DMS79 treated with DMSO at 0.1 percent for 48 hours (cell line): Measurements from ENCODE around the gene IFITM1.
"Not testable (repeated sequence)": the region's sequence is repeated elsewhere in the genome, so short reads cannot be mapped to it uniquely, and the experiment has no call there.

Source experiments
- DNase-seq: peaks from one replicate; lab custom pipeline; 2025; lab: John Stamatoyannopoulos, UW

IFITM1 gene

DNA sequence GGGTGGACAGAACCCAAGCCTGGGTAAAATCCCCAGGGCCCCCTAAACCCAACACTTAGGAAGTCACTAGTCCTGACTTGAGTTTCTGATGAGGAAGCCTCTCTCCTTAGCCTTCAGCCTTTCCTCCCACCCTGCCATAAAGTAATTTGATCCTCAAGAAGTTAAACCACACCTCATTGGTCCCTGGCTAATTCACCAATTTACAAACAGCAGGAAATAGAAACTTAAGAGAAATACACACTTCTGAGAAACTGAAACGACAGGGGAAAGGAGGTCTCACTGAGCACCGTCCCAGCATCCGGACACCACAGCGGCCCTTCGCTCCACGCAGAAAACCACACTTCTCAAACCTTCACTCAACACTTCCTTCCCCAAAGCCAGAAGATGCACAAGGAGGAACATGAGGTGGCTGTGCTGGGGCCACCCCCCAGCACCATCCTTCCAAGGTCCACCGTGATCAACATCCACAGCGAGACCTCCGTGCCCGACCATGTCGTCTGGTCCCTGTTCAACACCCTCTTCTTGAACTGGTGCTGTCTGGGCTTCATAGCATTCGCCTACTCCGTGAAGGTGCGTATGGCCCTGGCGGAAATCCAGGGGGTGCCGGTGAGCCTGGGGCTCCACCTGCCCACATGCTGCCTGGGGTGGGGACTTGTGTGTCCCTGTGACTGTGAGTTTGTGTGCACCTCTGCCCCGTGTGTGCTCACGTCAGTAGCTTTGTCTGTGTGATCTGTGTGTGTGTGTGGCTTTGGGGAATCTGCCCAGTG, at the start of gene IFITM1:
Gene IFITM1 (plus strand): TSS at position 254 of the 767 bp plus-strand sequence. CDS start 131 bp downstream, at position 385.
- DNase-seq, result no peak

DNA sequence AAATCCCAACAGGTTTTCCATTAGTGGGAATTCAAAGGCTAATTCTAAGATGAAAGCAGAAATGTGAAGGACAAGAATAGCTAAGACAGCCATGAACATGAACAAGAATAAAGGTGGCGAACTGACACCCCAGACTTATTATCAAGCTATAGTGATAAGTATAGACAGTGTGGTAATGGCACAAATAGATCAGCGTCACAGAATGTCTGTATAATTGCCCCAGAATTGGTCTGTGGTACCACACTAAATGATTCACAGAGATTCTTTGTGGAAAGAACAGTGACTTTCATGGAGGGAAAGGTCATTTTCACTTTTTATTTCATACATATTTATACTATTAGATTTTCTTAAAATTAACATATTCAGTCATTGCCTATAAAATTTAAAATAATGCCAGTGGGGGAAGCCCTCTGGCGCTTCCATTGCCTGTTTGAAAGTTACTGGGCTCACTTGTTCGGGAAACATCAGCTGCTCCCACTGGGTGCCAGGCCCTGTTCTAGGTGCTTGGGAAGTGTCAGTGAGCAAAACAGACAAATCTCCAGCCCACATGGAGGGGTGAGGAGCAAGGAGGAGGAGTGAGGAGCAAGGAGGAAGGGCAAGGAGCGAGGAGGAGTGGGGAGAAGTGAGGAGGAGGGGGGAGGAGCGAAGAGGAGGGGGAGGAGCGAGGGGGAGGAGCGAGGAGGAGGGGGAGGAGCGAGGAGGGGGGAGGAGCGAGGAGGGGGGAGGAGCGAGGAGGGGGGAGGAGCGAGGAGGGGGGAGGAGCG, 47.0 kb upstream of the IFITM1 start:
- DNase-seq, result no peak

DNA sequence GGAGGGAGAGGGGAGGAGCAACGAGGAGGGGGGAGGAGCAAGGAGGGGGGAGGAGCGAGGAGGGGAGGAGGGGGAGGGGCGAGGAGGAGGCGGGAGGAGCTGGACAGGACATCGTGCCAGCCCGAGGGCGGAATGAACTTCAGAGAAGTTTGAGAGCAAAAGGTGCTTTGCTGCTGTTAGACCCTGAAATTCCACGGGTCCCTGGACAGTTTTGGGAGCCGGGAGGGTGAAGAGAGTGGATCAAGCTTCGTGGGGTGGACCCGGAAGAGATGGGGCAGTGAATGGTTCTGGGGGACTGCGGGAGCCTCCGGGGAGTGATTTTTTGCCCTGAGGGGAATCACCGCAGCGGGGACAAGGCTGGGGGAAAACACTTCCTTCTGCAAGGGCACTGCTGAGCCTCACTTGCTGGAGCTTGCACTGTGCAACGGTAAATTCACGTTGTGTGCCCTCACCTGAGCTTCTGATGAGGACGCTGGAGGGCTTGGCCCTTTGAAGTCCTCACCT, 46.3 kb upstream of the IFITM1 start:
- no peak for DNase-seq

DNA sequence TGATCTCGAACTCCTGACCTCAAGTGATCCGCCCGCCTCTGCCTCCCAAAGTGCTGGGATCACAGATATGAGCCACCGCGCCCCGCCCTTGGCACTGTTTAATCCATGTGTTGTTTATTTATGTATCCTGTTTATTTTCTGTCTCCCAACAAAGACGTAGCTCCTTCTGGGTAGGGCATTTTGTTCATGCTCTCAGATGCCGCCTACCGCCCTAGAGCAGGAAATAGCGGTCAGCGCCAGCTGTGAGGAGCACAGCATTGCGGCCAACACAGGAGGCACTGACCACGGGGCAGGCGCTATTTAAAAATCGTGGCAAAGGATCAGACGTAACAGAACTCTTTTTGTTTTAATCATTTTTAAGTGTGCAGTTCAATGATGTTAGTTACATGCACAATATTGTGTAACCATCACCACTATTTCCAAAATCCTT, 45.1 kb upstream of the IFITM1 start:
- DNase-seq, result not testable (repeated sequence)

DNA sequence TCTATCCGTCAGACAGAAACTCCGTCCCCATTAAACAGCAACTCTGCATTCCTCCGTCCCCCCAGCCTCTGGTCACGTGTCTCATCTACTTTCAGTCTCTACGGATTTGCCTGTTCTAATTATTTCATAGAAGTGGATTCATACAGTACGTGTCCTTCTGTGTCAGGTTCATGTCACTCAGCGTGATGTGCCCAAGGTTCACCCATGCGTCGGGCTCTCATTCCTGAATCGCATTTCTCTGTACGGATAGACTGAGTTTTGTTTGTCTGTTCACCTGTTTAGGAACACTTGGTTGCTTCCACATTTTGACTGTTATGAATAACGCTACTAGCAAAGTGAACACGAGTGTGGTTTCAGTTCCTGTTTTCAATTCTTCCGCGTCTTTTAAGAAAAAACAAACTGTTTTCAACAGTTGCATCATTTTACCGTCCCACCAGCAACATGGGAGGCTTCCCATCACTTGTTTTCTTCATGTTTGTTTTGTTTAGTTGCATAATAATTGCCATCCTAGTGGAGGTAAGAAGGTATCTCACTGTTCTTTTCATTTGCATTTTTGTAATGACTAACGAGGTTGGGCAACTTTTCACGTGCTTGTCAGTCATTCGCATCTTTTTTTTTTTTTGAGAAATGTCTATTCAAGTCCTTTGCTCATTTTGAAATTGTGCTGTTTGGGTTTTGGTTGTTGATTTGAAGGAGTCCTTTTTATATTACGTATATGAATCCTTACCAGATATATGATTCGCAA, 44.5 kb upstream of the IFITM1 start:
- no peak for DNase-seq

DNA sequence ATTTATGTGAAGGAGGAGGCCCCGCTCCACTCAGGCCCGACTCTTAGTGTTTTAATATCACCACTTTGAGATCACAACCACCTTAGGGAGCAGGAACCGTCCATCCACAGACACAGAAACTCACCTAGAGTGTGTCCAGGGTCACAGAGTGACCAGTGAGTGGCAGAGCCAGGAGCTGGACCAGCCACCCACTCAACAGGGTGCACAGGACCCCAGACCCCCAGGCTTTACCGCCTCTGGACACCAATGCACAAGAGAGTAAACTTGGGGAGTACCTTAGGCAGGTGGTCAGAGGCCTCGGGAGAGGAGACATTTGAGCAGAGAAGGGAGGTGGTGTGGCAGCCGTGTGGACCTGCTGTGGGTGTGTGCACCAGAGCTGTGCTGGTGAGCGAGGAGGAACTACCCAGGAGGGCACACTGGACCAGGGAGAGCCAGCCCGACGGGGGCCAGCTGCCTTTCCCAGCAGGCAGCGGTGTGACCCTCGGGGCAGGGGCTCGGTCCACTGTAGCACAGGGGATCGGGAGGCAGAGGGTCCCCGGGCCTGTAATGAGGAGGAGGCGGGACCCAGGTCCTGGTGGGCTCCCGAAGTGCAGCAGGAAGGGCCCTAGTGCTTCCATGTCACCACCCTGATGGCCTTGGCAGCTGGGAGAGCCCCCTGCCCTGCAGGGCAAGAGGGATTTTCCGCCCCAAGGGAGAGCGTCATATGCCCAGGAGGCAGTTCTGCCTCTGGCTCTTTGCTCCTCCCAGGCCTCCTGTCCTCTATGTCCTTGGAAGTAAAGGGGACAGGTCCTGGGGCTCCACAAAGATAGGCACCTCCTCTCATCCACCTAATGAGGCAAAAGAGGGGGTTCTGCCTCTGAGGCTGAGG, 43.2 kb upstream of the IFITM1 start:
- DNase-seq, result no peak

DNA sequence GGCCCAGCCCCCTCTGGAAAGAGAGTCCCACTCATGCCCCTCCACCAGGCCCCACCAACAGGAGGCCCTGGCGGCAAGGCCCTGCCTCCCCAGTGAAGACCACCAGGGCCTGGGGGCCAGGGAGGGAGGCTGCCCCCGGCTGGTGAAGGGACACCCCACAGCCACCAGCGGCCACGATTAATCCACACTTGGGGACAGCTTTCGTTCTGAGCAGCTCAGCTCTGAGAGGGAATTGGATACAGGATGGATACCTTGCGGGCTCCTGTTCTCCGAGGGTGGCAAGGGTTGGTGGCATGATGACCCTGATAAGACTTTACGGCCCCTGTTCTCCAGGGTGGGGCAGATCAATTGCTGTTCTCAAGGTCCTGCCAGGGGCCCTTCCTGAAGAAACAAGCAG, 42.5 kb upstream of the IFITM1 start:
- no peak for DNase-seq

DNA sequence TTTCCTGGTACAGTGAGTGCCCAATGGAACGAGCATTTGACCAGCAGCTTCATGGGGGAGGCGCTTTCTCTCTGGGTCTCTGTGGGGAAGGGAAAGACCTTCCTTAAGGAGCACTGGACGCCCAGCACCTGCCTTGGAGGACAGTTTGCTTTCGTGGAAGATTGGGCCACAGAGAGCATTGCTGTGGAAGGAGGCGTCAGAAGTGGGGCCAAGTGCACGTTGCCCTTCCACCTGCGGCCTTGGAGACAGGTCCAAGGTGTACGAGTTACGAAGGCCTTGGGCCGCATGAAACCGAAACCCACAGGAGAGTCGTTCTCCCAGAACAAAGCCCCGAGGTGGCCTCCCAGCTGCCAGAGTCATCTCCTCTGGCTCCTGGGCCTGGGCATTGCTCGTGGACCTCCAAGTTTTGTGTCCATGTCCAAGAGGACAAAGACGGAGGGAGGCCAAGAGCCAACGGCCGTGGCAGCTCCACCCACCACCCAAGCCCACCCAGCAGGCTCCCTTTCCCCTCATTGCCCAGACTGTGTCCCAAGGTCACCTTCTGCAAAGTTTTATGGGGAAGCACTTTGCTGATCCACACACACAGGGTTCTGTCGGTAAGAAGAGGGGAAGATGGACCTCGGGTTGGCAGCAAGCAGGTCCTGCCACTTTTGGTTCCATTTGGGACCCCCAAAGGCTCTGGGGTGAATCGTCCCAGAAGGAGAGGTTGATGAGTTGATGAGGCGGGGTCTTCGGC, 41.5 kb upstream of the IFITM1 start:
- no peak for DNase-seq

DNA sequence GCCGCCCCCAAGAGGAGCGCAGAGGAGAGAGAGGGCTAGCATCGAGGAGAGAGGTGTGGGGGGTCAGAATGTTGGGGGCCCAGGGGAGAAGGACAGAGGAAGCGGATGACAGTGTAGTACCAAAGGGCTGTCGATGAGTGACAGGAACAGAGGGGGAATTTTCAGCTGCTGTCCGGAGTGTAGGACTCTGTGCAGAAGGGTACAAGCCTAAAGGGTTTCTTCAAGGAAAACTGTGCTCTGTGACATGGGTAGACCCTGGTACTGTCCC, 41.0 kb upstream of the IFITM1 start:
- DNase-seq, result no peak

DNA sequence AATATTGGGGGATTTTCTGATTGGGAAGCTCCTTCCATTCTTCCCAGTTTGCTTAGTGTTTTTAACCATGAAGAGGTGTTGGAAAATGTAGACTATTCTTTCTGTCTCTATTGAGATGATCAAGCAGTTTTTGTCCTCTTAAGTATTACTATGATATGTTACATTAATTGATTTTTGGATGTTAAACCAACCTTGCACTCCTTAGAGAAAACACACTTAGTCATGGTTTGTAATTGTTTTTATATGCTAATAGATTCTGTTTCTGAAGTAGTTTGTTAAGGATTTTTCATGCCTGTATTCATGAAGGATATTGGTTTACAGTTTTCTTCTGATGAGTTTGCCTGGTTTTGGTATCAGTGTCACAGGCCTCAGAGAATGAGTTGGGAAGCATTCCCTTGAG, 37.6 kb upstream of the IFITM1 start:
- no peak for DNase-seq

DNA sequence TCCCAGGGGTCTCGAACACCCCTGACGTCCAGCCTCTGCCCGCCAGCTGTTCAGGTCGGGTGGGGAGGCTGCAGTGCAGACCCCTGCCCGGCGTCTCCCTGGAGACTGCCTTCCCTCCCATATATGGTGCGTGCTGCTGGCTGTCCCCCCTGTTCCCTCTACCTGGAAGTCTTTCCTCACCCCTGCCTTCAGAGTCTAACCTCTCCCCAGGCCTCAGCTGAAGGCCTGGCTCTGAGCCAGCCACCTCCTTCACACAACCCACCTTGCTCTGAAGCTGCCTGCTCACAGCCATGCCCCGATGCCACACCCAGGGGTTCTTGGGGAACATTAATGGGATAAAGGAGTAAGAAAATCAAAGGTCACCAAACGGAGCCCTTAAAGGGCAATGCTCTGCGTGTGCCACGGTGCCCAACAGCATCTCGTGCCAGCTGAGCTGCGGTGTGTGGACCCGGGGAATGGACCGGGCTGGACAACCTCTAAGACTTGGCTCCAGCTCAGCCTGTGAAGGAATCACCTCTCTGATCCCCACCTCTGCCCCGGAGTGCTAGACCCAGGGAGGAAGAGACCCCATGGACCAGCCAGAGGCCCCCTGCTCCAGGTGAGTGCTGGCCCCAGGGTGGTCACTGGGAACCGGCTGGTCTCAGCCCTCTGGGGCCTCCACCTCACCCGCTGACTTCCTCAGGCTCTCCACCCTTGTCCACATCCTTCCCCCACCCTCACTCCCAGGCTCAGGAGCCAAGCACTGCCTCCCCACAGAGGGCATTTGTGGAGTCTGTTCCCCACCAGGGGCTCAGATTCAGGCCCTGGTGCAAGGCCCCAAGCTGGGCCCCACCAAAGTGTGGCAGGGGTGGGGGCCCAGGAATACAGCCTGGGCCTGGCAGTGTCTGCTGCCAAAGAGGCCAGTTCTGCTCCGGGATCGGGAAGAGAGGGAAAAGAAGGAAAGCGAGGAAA, 35.6 kb upstream of the IFITM1 start, which contains the start of gene NLRP6:
Gene NLRP6 (plus strand): TSS at position 407 of the 951 bp plus-strand sequence. CDS start 163 bp downstream, at position 570.
- DNase-seq, result no peak

DNA sequence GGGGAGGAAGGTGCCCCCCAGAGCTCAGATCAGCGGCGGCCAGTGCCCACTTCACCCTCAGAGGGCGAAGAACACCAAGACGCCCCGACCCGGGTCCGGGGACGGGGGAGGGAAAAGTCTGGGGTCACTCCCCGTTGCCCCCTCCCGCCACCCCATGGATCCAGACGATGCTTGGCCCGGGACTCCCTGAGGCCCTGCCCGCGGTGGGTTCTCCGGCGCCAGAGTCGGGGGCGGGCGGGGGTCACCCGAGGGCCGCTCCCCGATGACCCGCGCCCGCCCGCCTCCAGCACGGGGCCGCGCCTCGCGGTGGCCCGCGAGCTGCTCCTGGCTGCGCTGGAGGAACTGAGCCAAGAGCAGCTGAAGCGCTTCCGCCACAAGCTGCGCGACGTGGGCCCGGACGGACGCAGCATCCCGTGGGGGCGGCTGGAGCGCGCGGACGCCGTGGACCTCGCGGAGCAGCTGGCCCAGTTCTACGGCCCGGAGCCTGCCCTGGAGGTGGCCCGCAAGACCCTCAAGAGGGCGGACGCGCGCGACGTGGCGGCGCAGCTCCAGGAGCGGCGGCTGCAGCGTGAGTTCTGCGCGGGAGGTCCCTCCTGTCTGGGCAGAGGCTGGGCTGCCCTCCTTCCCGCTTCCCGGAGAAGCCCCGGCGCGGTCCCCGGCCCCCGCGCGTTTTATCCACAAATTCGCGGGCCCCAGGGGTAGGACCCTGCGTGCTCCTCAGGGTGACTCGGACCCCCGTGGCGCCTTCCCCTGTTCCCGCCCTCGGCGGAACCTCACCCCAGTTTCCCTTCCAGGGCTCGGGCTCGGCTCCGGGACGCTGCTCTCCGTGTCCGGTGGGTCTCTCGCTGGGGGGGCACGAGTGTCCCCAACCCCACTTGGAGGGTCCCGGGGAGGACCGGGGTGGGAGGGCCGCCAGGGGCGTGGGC, 34.5 kb upstream of the IFITM1 start:
- no peak for DNase-seq

DNA sequence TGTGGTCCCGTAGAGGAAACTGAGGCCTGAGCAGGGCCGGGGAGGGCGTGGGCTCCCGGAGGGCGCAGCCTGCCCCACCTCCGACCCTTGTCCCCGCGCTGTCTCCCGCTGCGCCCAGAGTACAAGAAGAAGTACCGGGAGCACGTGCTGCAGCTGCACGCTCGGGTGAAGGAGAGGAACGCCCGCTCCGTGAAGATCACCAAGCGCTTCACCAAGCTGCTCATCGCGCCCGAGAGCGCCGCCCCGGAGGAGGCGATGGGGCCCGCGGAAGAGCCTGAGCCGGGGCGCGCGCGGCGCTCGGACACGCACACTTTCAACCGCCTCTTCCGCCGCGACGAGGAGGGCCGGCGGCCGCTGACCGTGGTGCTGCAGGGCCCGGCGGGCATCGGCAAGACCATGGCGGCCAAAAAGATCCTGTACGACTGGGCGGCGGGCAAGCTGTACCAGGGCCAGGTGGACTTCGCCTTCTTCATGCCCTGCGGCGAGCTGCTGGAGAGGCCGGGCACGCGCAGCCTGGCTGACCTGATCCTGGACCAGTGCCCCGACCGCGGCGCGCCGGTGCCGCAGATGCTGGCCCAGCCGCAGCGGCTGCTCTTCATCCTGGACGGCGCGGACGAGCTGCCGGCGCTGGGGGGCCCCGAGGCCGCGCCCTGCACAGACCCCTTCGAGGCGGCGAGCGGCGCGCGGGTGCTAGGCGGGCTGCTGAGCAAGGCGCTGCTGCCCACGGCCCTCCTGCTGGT, 33.7 kb upstream of the IFITM1 start:
- DNase-seq, result peak; percentile 5

DNA sequence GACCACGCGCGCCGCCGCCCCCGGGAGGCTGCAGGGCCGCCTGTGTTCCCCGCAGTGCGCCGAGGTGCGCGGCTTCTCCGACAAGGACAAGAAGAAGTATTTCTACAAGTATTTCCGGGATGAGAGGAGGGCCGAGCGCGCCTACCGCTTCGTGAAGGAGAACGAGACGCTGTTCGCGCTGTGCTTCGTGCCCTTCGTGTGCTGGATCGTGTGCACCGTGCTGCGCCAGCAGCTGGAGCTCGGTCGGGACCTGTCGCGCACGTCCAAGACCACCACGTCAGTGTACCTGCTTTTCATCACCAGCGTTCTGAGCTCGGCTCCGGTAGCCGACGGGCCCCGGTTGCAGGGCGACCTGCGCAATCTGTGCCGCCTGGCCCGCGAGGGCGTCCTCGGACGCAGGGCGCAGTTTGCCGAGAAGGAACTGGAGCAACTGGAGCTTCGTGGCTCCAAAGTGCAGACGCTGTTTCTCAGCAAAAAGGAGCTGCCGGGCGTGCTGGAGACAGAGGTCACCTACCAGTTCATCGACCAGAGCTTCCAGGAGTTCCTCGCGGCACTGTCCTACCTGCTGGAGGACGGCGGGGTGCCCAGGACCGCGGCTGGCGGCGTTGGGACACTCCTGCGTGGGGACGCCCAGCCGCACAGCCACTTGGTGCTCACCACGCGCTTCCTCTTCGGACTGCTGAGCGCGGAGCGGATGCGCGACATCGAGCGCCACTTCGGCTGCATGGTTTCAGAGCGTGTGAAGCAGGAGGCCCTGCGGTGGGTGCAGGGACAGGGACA, 32.9 kb upstream of the IFITM1 start:
- DNase-seq, result no peak

DNA sequence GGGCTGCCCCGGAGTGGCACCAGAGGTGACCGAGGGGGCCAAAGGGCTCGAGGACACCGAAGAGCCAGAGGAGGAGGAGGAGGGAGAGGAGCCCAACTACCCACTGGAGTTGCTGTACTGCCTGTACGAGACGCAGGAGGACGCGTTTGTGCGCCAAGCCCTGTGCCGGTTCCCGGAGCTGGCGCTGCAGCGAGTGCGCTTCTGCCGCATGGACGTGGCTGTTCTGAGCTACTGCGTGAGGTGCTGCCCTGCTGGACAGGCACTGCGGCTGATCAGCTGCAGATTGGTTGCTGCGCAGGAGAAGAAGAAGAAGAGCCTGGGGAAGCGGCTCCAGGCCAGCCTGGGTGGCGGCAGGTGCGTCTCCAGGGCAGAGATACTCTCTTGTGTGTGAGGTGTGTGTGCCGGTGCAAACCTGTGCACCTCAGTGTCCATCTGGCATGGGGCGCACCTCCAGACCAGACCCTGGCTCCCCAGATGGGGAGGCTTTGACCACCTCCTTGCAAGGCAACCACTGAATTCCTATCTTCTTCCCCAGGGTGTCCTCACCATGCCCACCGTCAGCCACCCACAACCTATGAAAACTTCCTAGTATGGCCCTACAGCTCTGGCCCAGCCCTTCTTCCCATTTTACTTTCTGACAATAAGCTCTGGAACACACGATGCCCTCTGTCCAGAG, 32.2 kb upstream of the IFITM1 start:
- no peak for DNase-seq

DNA sequence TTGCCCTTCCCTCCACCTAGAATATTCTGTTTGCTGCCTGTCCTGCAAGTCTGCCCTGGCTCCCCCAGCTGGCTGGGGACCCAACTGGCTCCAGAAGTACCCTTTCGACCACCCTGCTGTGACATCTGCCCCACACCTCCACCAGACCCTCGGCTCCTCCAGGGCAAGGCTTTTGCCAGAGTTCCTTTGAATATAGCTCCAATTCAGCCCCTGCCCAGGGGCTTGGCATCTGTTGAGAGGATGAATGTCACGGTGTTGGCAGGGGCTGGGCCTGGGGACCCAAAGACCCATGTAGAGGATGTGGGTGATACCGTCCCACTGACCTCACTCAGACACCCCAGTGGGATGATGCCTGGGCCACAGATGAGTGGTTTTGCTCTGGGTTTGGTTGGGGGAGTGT, 31.7 kb upstream of the IFITM1 start:
- DNase-seq, result no peak
